Ishikawa (cell line): ENCODE data around the gene DENND2C.

Experiments used
- EGR1 ChIP-seq: IDR thresholded peaks from 2 replicates; pipeline ENCODE4 v1.6.1; 2012
- EP300 ChIP-seq: IDR thresholded peaks from 2 replicates; pipeline ENCODE4 v1.6.1; 2012; ENCODE audit warnings: borderline replicate concordance
- FOXM1 ChIP-seq: IDR thresholded peaks from 2 replicates; pipeline ENCODE4 v1.6.1; 2012; ENCODE audit warnings: low read depth, borderline replicate concordance
- YY1 ChIP-seq: IDR thresholded peaks from 2 replicates; pipeline ENCODE4 v1.6.1; 2012; ENCODE audit warnings: low read depth
- TF ChIP-seq, protein P1 (sequence below): IDR thresholded peaks from 2 replicates; pipeline ENCODE4 v1.6.1; 2012

- no peak for TF ChIP-seq FOXM1
- TF ChIP-seq YY1, result no peak
- no peak for TF ChIP-seq EP300
- no peak for TF ChIP-seq EGR1
- TF ChIP-seq, protein P1, sequence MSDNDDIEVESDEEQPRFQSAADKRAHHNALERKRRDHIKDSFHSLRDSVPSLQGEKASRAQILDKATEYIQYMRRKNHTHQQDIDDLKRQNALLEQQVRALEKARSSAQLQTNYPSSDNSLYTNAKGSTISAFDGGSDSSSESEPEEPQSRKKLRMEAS, result no peak
Measured at GRCh38 chr1:114547076-114547475, 122.8 kb downstream of the DENND2C start.
